GM21390 (cell line): ENCODE measurements around the gene ELP5.

Experiments
- ATAC-seq: cut with Tn5 transposase; IDR thresholded peaks from one replicate; pipeline ENCODE4 v1.9.1; 2021; ENCODE audit not compliant: unreplicated experiment

Gene ELP5

DNA sequence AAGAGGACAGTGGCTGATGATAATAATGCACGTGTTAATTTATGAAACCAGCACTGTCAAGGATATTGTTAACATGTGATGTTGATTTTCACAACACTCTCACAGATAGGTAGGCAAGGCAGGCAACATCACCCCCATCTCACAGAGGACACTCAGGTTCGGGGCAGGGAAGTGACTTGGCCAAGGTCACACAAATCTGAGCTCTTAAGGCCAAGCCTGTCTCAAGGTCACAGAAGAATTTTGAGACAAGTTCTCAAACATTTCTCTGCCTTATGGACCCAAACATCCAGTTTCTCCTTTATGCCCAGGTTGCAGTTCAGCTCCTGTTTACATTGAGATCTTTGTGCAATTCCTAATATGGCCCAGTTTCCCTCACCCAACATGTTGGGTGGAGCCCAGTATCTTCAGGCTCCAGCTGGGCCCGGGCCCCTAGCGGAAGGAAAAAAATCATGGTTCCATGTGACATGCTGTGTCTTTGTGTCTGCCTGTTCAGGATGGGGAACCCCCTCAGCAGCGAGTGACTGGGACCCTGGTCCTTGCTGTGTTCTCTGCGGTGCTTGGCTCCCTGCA lies 30.8 kb downstream of the ELP5 start:
- no peak for ATAC-seq

- ATAC-seq, result no peak
Observed at GRCh38 chr17:7283471-7284216, 31.6 kb downstream of the ELP5 start.

GRCh38 chr17:7284911-7285310 lies 32.9 kb downstream of the ELP5 start:
- no peak for ATAC-seq

GRCh38 chr17:7285679-7286078 lies 33.7 kb downstream of the ELP5 start:
- no peak for ATAC-seq

- ATAC-seq, result no peak
Observed at GRCh38 chr17:7289256-7290032, 37.4 kb downstream of the ELP5 start.

DNA sequence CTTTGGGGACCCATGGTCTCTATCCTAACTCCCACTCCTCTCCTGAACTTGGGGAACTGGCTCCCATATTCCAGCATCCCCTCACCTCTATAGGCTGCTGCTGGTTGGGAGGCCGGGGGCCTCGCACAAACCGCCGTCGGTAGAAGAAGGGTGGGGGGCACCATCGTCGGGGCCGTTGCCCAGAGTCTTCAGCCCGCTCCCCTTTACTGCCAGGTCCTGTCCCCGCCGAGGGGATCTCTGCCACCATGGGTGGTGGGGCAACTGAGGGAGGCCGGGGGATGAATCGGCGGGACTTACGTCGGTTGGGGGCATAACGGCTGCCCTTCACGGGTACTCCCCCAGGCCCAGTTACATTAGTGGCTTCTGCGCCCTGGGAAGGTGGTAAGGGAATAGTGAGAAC lies 38.2 kb downstream of the ELP5 start:
- ATAC-seq, result no peak

DNA sequence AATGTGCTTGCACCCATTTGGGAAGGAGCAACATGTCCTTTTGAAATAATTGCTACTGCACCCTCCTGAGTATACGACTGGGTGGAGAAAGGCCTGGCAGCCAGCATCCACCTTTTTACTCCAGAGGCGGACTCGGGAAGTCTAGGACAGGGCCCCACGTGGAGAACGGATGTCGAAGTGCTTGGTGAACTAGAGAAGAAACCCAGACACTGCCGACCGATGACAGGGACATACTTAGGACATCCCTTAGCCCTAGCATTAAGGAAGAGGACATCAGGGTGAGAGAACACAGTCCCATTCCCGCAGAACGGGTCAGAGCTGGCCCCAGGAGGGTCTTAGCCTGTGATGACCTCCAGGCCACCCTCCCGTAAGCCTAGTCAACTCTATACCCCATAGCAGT lies 38.7 kb downstream of the ELP5 start:
- no peak for ATAC-seq

DNA sequence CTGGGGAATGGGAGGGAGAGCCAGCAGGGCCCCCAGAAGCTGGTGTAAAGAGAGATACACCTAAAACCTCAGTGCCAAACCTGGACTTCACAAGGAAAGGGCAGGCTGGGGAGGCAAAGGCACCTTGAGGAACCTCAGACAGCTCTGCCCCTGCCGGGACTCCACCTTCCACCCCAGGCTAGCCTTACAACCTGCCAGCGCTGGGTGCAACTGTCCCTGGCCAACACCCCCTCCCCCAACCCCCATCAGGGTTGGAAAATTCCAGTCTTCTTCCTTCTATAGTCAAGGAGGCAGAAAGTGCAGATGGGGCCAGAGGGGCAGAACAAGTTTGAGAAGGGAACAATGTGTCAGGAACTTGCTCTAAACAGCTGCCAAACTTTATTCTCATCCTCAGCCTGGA lies 40.2 kb downstream of the ELP5 start:
- no peak for ATAC-seq

DNA sequence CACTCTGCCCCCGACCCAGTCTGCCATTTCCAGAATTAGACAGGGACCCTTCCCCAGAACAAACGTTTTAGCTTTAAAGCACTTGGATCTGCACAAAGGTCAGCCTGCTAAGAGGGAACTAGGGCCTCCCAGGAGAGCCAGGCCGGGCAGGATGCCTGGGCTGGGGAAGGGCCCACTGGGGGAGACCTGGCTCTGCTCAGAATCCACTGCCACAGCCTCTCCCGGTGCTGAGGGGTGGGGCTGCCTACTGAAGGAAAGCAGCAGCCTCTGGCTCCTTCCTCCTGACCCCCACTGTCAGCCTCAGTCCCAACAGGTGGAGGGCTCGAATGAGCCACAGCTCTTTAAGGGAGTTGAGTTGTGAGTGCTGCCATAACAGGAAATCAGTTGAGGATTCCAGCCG lies 40.7 kb downstream of the ELP5 start:
- no peak for ATAC-seq

DNA sequence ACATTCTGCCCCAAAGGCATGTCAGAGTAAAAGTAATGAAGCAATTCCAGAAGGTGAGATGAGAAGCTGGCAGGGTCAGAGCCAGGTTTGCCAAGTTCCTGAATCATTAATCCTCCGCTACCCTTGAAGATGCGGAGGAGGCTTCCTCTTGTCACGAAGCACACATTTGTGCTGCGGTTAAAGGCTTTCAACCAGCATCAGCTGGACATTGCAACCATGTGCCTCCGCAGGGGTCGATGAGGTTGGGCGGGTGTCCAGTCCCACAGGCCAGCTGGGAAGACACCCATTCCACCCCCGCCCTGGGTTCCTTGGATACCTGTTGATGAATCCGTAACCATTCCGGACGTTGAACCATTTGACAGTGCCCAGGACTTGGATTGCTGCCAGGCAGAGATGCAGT lies 41.1 kb downstream of the ELP5 start:
- ATAC-seq, result no peak

- no peak for ATAC-seq
Observed at GRCh38 chr17:7293816-7294613, 42.0 kb downstream of the ELP5 start.

GRCh38 chr17:7294614-7295153 lies 42.7 kb downstream of the ELP5 start, which contains the start of gene YBX2:
Gene YBX2 (minus strand): TSS chr17:7294639. CDS start chr17:7294500, 139 bp downstream.
- ATAC-seq, result no peak

GRCh38 chr17:7295230-7296180 lies 43.5 kb downstream of the ELP5 start:
- no peak for ATAC-seq

GRCh38 chr17:7296189-7296861 lies 44.3 kb downstream of the ELP5 start:
- no peak for ATAC-seq

DNA sequence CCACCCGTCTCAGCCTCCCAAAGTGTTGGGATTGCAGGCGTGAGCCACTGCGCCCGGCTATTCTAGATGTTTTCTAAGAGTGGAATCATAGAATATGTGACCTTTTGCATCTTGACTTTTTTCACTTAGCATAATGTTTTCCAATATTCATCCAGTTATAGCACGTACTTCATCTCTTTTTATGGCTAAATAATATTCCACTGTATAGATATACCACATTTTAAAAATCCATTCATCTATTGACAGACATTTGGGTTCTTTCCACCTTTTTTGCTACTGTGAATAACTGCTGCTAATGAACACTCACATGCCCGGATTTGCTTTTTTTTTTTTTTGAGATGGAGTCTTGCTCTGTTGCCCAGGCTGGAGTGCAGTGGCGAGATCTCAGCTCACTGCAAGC lies 52.2 kb downstream of the ELP5 start:
- ATAC-seq, result no peak

DNA sequence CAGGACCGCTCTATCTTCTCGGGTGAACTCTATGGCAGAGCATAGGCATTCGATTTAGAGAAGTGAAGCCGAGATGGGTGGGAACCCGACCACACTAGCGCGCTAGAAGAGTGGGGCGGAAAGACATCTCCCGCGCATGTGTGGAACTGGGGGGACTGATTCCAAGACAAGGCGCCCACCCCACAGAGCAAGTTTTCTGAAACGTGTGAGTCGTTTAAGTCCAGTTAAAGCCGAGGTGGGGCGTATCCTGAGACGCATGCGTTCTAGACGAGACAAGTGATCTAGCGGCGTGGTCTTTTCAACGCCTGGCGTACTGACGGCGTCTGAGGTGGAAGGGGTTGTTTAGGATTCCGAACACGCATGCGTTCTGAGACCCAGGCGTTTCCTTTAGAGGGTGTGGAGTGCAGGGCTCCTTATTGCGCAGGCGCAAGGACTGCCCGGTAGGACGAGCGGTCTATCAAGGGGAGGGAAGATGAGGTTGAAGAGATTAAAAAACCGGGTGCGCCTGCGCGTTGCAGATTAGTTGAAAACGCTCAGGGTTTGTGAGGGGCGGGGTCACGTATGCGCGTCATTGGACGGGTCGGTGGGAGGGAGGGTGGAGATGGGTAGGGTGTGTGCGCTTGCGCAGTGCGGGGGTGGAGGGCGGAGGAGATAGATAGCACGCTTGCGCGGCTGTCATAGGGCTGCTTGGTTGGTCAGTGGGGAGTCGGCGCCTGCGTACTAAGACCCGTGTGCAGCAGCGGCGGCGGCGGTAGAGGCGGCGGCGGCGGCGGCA lies 55.1 kb downstream of the ELP5 start, which contains the start of gene EIF5A:
TSS of gene EIF5A (plus strand) at position 718 of the 775 bp plus-strand sequence. CDS start 2,008 bp downstream, outside the sequence.
- peak; percentile 66 for ATAC-seq

DNA sequence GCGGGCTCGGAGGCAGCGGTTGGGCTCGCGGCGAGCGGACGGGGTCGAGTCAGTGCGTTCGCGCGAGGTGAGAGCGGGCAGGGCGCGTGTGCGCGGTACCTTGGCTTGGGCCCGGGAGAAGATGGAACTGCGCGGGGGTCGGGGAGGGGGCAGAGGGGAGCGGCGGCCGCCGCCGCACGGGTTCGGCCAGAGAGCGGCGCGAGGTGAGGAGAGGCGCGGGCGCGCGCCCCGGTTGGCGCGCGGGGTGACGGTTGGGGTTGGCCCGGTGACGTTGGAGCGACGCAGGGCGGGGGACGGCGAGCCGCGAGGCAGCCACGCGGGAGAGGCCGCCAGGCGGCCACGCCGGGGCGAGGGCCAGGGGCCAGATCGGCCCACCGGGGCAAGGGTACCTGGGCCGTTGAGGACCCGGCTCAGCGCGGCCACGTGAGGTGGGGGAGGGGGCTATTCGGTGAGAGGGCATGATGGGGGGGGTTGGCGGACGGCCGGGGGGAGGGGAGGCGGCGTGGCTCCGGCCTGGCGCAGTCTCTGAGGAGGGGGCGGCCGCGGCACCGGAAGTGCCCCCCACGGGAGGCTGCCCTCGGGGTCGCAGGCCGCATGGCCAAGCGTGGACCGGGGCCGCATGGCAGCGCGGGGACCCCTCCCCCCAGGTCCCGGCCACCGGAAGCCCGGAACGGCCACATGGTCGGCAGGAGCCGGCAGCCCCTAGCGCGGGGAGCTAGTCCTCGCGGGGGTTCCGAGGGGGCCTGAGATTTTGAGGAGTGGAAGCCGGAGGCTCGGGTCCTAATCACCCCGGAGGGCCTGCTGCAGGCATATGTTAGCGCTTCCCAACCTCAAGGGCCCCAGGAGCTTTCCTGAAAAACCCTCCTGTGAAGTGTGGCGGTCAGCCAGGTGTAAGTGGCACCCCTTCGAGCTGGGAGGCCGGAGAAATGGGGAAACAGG lies 55.9 kb downstream of the ELP5 start:
- no peak for ATAC-seq
